SK-N-DZ (cell line): ENCODE data around the gene HORMAD2.
"Not testable (repeated sequence)": the region's sequence is repeated elsewhere in the genome, so short reads cannot be mapped to it uniquely, and the experiment has no call there.

Experiments
- DNase-seq: peaks from one replicate; pipeline ENCODE4 v3.0.0-alpha.2; 2015; ENCODE audit warnings: low spot score

HORMAD2 gene

GRCh38 chr22:30056015-30056414 lies 24.2 kb upstream of the HORMAD2 start:
- DNase-seq: no peak

GRCh38 chr22:30057375-30057774 lies 22.9 kb upstream of the HORMAD2 start:
- no peak for DNase-seq

GRCh38 chr22:30059346-30060020 lies 20.8 kb upstream of the HORMAD2 start:
- not testable (repeated sequence) for DNase-seq

GRCh38 chr22:30061094-30061493 lies 19.2 kb upstream of the HORMAD2 start:
- DNase-seq: not testable (repeated sequence)

- no peak for DNase-seq
Measured at GRCh38 chr22:30062259-30062658, 18.0 kb upstream of the HORMAD2 start.

- DNase-seq: no peak
Measured at GRCh38 chr22:30062950-30063349, 17.3 kb upstream of the HORMAD2 start.

- DNase-seq: no peak
Measured at GRCh38 chr22:30064172-30064571, 16.1 kb upstream of the HORMAD2 start.

- DNase-seq: no peak
Measured at GRCh38 chr22:30073743-30074142, 6.5 kb upstream of the HORMAD2 start.

GRCh38 chr22:30074147-30074546 lies 6.1 kb upstream of the HORMAD2 start:
- no peak for DNase-seq

GRCh38 chr22:30074994-30075393 lies 5.3 kb upstream of the HORMAD2 start:
- DNase-seq: no peak

- peak; percentile 15 for DNase-seq
Measured at GRCh38 chr22:30077279-30077880, 2.9 kb upstream of the HORMAD2 start.

- no peak for DNase-seq
Measured at GRCh38 chr22:30078320-30079311, 1.6 kb upstream of the HORMAD2 start.

- no peak for DNase-seq
Measured at GRCh38 chr22:30080805-30081204, 541 bp downstream of the HORMAD2 start.

- DNase-seq: no peak
Measured at GRCh38 chr22:30086496-30086895, 6.2 kb downstream of the HORMAD2 start.

GRCh38 chr22:30087037-30087436 lies 6.8 kb downstream of the HORMAD2 start:
- not testable (repeated sequence) for DNase-seq

- DNase-seq: no peak
Measured at GRCh38 chr22:30087611-30088010, 7.3 kb downstream of the HORMAD2 start.

- no peak for DNase-seq
Measured at GRCh38 chr22:30088468-30088867, 8.2 kb downstream of the HORMAD2 start.

GRCh38 chr22:30089655-30089974 lies 9.4 kb downstream of the HORMAD2 start:
- DNase-seq: no peak

GRCh38 chr22:30092686-30093085 lies 12.4 kb downstream of the HORMAD2 start:
- no peak for DNase-seq

- no peak for DNase-seq
Measured at GRCh38 chr22:30094804-30095203, 14.5 kb downstream of the HORMAD2 start.

GRCh38 chr22:30097861-30098260 lies 17.6 kb downstream of the HORMAD2 start:
- DNase-seq: no peak

GRCh38 chr22:30100770-30101169 lies 20.5 kb downstream of the HORMAD2 start:
- not testable (repeated sequence) for DNase-seq
